ENCODE measurements around the gene ZIC2.

The ZIC2 gene

DNA sequence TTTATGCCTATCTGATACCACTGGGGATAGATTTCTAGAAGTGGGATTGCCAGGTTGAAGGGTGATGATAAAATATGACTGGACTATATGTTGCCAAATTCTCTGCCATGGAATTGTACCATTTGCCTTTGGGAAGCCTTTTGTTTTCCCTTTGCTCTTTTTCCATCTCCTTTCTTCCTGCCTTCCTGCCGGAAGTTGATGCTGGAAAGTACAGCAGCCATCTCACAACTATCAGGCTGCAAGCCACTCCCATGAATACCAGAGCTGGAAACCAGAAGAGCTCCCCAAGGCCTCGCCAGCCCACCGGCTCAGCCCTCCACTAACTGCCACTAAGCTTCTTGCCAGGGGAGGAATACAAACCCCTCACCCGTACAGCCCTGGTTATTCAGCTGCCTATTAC lies 39.7 kb upstream of the ZIC2 start:
- TF ChIP-seq FOXP2 (optimal IDR thresholded peaks at IDR 0.05; ENCODE audit: borderline replicate concordance, extremely low read depth, extremely low read length, insufficient read depth) (no peak), REST (IDR thresholded peaks at IDR 0.05; ENCODE audit: insufficient read depth in 1 of 2, low read depth in 2 of 2, low read length in 2 of 2) (no peak), POLR2AphosphoS5 (IDR thresholded peaks at IDR 0.05; ENCODE audit: low read depth, low read length) (no peak), TAF1 (IDR thresholded peaks at IDR 0.05; ENCODE audit: borderline replicate concordance, insufficient read depth, low read length) (no peak), SIN3A (IDR thresholded peaks at IDR 0.05; ENCODE audit: borderline replicate concordance, insufficient read depth, low read length) (no peak)

DNA sequence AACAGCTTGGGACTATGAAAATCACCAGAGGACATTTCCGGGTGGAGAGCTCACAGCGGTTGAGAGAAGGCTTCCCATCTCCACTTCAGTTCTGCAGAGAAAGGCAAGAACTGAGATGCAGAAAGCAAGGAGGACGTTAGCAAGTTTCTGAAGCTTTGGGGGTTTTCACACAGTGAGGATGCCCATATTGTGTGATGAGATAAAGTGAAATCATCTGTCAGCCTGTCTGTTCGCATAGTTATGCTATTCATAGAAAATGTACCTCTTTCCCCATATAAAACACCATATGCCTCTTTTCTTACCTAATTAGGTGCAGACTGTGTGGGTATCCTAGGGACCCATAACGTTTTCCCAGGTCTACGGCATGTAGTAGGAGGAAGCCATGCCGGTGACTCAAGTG lies 37.5 kb upstream of the ZIC2 start:
- TF ChIP-seq SIN3A (IDR thresholded peaks at IDR 0.05; ENCODE audit: borderline replicate concordance, insufficient read depth, low read length) (no peak), POLR2AphosphoS5 (IDR thresholded peaks at IDR 0.05; ENCODE audit: low read depth, low read length) (no peak), TAF1 (IDR thresholded peaks at IDR 0.05; ENCODE audit: borderline replicate concordance, insufficient read depth, low read length) (no peak), FOXP2 (optimal IDR thresholded peaks at IDR 0.05; ENCODE audit: borderline replicate concordance, extremely low read depth, extremely low read length, insufficient read depth) (no peak), REST (IDR thresholded peaks at IDR 0.05; ENCODE audit: insufficient read depth in 1 of 2, low read depth in 2 of 2, low read length in 2 of 2) (no peak)

DNA sequence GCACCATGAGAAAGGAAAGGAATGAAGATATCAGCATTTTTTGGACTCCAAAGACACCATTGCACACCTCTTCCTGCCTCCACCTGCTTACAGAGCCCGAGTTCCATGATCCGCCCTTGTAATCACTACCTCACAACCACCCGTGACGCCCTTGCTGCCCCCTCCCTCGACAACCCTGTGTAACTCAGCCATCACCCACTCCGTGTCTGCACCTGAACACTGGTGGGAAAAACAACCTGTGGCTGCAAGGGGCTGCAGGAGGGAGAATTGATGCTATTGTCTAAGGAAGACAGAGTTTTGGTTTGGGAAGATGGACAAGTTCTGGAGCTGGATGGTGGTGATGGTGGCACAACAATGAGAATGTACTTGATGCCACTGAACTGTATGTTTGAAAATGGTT lies 37.0 kb upstream of the ZIC2 start:
- TF ChIP-seq SIN3A (IDR thresholded peaks at IDR 0.05; ENCODE audit: borderline replicate concordance, insufficient read depth, low read length) = no peak
- no peak for TF ChIP-seq POLR2AphosphoS5 (IDR thresholded peaks at IDR 0.05; ENCODE audit: low read depth, low read length)
- TF ChIP-seq FOXP2 (optimal IDR thresholded peaks at IDR 0.05; ENCODE audit: borderline replicate concordance, extremely low read depth, extremely low read length, insufficient read depth) = no peak
- TF ChIP-seq REST (IDR thresholded peaks at IDR 0.05; ENCODE audit: insufficient read depth in 1 of 2, low read depth in 2 of 2, low read length in 2 of 2) = no peak
- no peak for TF ChIP-seq TAF1 (IDR thresholded peaks at IDR 0.05; ENCODE audit: borderline replicate concordance, insufficient read depth, low read length)

- no peak for TF ChIP-seq REST (IDR thresholded peaks at IDR 0.05; ENCODE audit: insufficient read depth in 1 of 2, low read depth in 2 of 2, low read length in 2 of 2)
- TF ChIP-seq SIN3A (IDR thresholded peaks at IDR 0.05; ENCODE audit: borderline replicate concordance, insufficient read depth, low read length) = no peak
- no peak for TF ChIP-seq POLR2AphosphoS5 (IDR thresholded peaks at IDR 0.05; ENCODE audit: low read depth, low read length)
- TF ChIP-seq TAF1 (IDR thresholded peaks at IDR 0.05; ENCODE audit: borderline replicate concordance, insufficient read depth, low read length) = no peak
- TF ChIP-seq FOXP2 (optimal IDR thresholded peaks at IDR 0.05; ENCODE audit: borderline replicate concordance, extremely low read depth, extremely low read length, insufficient read depth) = no peak
These were observed 33.9 kb upstream of the ZIC2 start for GRCh38 chr13:99947666-99948065.

DNA sequence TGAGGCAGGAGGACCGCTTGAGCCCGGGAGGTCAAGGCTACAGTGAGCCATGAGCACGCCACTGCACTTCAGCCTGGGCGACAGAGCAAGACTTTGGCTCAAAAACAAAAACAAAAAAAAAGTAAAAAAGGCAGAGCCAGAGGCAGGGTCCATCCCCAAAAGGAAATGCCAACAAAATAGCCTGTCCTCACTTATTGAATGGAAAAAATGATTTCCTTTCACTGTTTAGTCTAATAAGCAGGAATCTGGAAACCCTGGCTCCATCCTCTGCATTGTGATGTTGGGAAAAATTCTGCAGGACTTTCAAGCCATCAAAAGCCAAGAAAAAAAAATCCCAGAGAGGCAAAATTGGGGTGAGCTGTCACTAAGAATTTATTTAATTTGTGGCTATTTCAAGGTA lies 33.2 kb upstream of the ZIC2 start:
- TF ChIP-seq SIN3A (IDR thresholded peaks at IDR 0.05; ENCODE audit: borderline replicate concordance, insufficient read depth, low read length) = no peak

All from PFSK-1 (cell line).